HG03060 (cell line): ENCODE measurements around the gene SVOPL.
"Not testable (repeated sequence)": the region's sequence is repeated elsewhere in the genome, so short reads cannot be mapped to it uniquely, and the experiment has no call there.

Experiments
- ATAC-seq: cut with Tn5 transposase; IDR thresholded peaks from one replicate; pipeline ENCODE4 v1.9.1; 2021; ENCODE audit warnings: low read depth, moderate number of reproducible peaks; ENCODE audit not compliant: unreplicated experiment

SVOPL gene

GRCh38 chr7:138700857-138701536 is at the start of gene SVOPL:
TSS of gene SVOPL (minus strand) at chr7:138701362. CDS start at chr7:138679045, 22,317 bp downstream.
- no peak for ATAC-seq

- ATAC-seq, result no peak
These were observed 49.3 kb upstream of the SVOPL start for GRCh38 chr7:138750473-138750872.

GRCh38 chr7:138749960-138750359 is 48.8 kb upstream of the SVOPL start:
- ATAC-seq, result no peak

GRCh38 chr7:138748666-138749065 is 47.5 kb upstream of the SVOPL start:
- ATAC-seq, result no peak

- no peak for ATAC-seq
These were observed 44.9 kb upstream of the SVOPL start for GRCh38 chr7:138746073-138746472.

- ATAC-seq, result no peak
These were observed 44.0 kb upstream of the SVOPL start for GRCh38 chr7:138745189-138745588.

- no peak for ATAC-seq
These were observed 40.2 kb upstream of the SVOPL start for GRCh38 chr7:138741453-138741735.

GRCh38 chr7:138739859-138740258 is 38.7 kb upstream of the SVOPL start:
- no peak for ATAC-seq

- ATAC-seq, result no peak
These were observed 37.6 kb upstream of the SVOPL start for GRCh38 chr7:138738551-138739335.

GRCh38 chr7:138738114-138738513 is 37.0 kb upstream of the SVOPL start:
- ATAC-seq, result no peak

- no peak for ATAC-seq
These were observed 34.2 kb upstream of the SVOPL start for GRCh38 chr7:138735399-138735798.

GRCh38 chr7:138731733-138732132 is 30.6 kb upstream of the SVOPL start:
- ATAC-seq, result not testable (repeated sequence)

GRCh38 chr7:138729444-138729843 is 28.3 kb upstream of the SVOPL start:
- ATAC-seq, result no peak

- ATAC-seq, result no peak
These were observed 26.4 kb upstream of the SVOPL start for GRCh38 chr7:138727336-138728099.

GRCh38 chr7:138726288-138726687 is 25.1 kb upstream of the SVOPL start:
- ATAC-seq, result no peak

- no peak for ATAC-seq
These were observed 19.1 kb upstream of the SVOPL start for GRCh38 chr7:138720286-138720685.

GRCh38 chr7:138716889-138717288 is 15.7 kb upstream of the SVOPL start:
- ATAC-seq, result no peak

GRCh38 chr7:138713191-138713590 is 12.0 kb upstream of the SVOPL start:
- no peak for ATAC-seq

GRCh38 chr7:138712652-138713051 is 11.5 kb upstream of the SVOPL start:
- no peak for ATAC-seq

GRCh38 chr7:138710536-138711385 is 9.6 kb upstream of the SVOPL start:
- ATAC-seq, result no peak

GRCh38 chr7:138705167-138705566 is 4.0 kb upstream of the SVOPL start:
- ATAC-seq, result no peak
